K562 (cell line): ENCODE measurements around the gene PIGT. TPM values are rescaled to one million over a fixed set of nuclear protein-coding genes. Genes with fewer than 3 reads are reported as not detected.
A peak's percentile ranks its signal among the peaks of the same experiment; 100 is the strongest.

Experiments used
- ASH1L ChIP-seq: fragments of 450-650 bp; IDR thresholded peaks from 2 replicates; pipeline ENCODE4 v1.6.1; 2018; ENCODE audit warnings: borderline replicate concordance, mild to moderate bottlenecking, low read depth; ENCODE audit not compliant: partially characterized antibody
- BRF2 ChIP-seq: IDR thresholded peaks from 3 replicates; pipeline ENCODE4 v1.6.1; 2011; ENCODE audit warnings: borderline replicate concordance, mild to moderate bottlenecking; ENCODE audit not compliant: insufficient read length, insufficient read depth
- ELF2 ChIP-seq: fragments of 250-450 bp; sonication (Bioruptor Pico); IDR thresholded peaks from 2 replicates; pipeline ENCODE4 v1.5.0; 2021; ENCODE audit warnings: mild to moderate bottlenecking
- FOXK2 ChIP-seq, 2 experiments: fragments of 450-650 bp; IDR thresholded peaks in 1 of 2; conservative IDR thresholded peaks in 1 of 2; 2 replicates each; pipeline ENCODE4 v1.6.1; 2016; ENCODE audit warnings: low read depth in 2 of 2, mild to moderate bottlenecking in 1 of 2
- HDAC2 ChIP-seq: fragments of 450-650 bp; IDR thresholded peaks from 2 replicates; pipeline ENCODE4 v1.6.1; 2016; ENCODE audit warnings: mild to moderate bottlenecking
- PHF21A ChIP-seq: fragments of 450-650 bp; IDR thresholded peaks from 2 replicates; pipeline ENCODE4 v1.6.1; 2017; ENCODE audit warnings: low read depth, borderline replicate concordance
- RAD51 ChIP-seq: fragments of 450-650 bp; IDR thresholded peaks from 2 replicates; pipeline ENCODE4 v1.7.1; 2016; ENCODE audit warnings: low read depth, mild to moderate bottlenecking, borderline replicate concordance
- SAFB2 ChIP-seq: fragments of 200-400 bp; formaldehyde crosslinking; IDR thresholded peaks from 2 replicates; pipeline ENCODE4 v1.6.1; 2018; ENCODE audit warnings: borderline replicate concordance, low read length, low read depth, moderate library complexity; ENCODE audit not compliant: severe bottlenecking
- ZNF124 ChIP-seq: sonication (generic); formaldehyde crosslinking; IDR thresholded peaks from 2 replicates; pipeline ENCODE4 v1.8.1; 2022; ENCODE audit warnings: missing genetic modification reagents
- ZNF274 ChIP-seq: IDR thresholded peaks from 2 replicates; pipeline ENCODE4 v1.6.1; 2011; ENCODE audit warnings: low read depth, mild to moderate bottlenecking, low read length, moderate library complexity, borderline replicate concordance
- ZNF584 ChIP-seq: fragments of 200-800 bp; sonication (Bioruptor generic); IDR thresholded peaks from 2 replicates; pipeline ENCODE4 v1.6.1; 2016; ENCODE audit warnings: low read depth, mild to moderate bottlenecking, missing genetic modification characterization, missing compliant biosample characterization
- polyA plus RNA-seq, 8 experiments: library from polyadenylated mRNA; depleted of rRNA in 4 of 8; stranded (reverse) in 5 of 8; unstranded in 3 of 8; fragments of >200 nt; fragmentation: Nextera tagmentation in 2 of 8; fragmentation: Illumina TruSeq in 1 of 8; extraction: Ambion mirVana in 2 of 8; extraction: Trizol in 1 of 8; gene quantifications; 2 replicates each; pipeline versions ENCODE4 v1.2.1 to v1.2.3, GENCODE V29; 2011 to 2014; ENCODE audit warnings: inconsistent platforms in 1 of 8, missing spikeins in 1 of 8
- total RNA-seq, 7 experiments: library from RNA; depleted of rRNA in 6 of 7; stranded (reverse); fragments of >200 nt in 6 of 7; fragmentation: Illumina TruSeq in 2 of 7; extraction: Trizol in 2 of 7; gene quantifications; 2 replicates each; pipeline versions ENCODE4 v1.2.1 to v1.2.3, GENCODE V29; 2011 to 2021; ENCODE audit warnings: low replicate concordance in 1 of 7
- TF ChIP-seq, protein P1 (sequence below): IDR thresholded peaks from 2 replicates; pipeline ENCODE4 v1.6.1; 2011; ENCODE audit not compliant: insufficient read length; ENCODE audit errors: extremely low read depth
- TF ChIP-seq, protein P2 (sequence below): IDR thresholded peaks from 2 replicates; pipeline ENCODE4 v1.6.1; 2014; ENCODE audit warnings: antibody characterized with exemption
- TF ChIP-seq, protein P3 (sequence below): fragments of 250-450 bp; sonication (Bioruptor Pico); IDR thresholded peaks from 2 replicates; pipeline ENCODE4 v1.4.0; 2020; ENCODE audit warnings: mild to moderate bottlenecking, moderate library complexity, borderline replicate concordance

The PIGT gene
- total and polyA plus RNA-seq, 9 of the 15 experiments (the other 6 are each of a cell fraction or from before 2014, with no cell fraction given), result 14.6 to 108 (median 46.9) TPM

- TF ChIP-seq SAFB2, result no peak
- TF ChIP-seq, protein P1, sequence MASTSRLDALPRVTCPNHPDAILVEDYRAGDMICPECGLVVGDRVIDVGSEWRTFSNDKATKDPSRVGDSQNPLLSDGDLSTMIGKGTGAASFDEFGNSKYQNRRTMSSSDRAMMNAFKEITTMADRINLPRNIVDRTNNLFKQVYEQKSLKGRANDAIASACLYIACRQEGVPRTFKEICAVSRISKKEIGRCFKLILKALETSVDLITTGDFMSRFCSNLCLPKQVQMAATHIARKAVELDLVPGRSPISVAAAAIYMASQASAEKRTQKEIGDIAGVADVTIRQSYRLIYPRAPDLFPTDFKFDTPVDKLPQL, result no peak
- TF ChIP-seq RAD51, result no peak
- TF ChIP-seq, protein P2, sequence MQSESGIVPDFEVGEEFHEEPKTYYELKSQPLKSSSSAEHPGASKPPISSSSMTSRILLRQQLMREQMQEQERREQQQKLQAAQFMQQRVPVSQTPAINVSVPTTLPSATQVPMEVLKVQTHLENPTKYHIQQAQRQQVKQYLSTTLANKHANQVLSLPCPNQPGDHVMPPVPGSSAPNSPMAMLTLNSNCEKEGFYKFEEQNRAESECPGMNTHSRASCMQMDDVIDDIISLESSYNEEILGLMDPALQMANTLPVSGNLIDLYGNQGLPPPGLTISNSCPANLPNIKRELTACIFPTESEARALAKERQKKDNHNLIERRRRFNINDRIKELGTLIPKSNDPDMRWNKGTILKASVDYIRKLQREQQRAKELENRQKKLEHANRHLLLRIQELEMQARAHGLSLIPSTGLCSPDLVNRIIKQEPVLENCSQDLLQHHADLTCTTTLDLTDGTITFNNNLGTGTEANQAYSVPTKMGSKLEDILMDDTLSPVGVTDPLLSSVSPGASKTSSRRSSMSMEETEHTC, result no peak
- no peak for TF ChIP-seq HDAC2
- TF ChIP-seq BRF2, result no peak
- TF ChIP-seq ZNF584 (CRISPR knock-in tag), result no peak
- no peak for TF ChIP-seq FOXK2 (conservative IDR thresholded peaks at IDR 0.05 in 1 of 2, IDR thresholded peaks at IDR 0.05 in 1 of 2; ENCODE audit: low read depth in 2 of 2)
- TF ChIP-seq PHF21A, result 0 out of 2 replicates have a peak, but pooled peaks have one; percentile 49
- TF ChIP-seq, protein P3, sequence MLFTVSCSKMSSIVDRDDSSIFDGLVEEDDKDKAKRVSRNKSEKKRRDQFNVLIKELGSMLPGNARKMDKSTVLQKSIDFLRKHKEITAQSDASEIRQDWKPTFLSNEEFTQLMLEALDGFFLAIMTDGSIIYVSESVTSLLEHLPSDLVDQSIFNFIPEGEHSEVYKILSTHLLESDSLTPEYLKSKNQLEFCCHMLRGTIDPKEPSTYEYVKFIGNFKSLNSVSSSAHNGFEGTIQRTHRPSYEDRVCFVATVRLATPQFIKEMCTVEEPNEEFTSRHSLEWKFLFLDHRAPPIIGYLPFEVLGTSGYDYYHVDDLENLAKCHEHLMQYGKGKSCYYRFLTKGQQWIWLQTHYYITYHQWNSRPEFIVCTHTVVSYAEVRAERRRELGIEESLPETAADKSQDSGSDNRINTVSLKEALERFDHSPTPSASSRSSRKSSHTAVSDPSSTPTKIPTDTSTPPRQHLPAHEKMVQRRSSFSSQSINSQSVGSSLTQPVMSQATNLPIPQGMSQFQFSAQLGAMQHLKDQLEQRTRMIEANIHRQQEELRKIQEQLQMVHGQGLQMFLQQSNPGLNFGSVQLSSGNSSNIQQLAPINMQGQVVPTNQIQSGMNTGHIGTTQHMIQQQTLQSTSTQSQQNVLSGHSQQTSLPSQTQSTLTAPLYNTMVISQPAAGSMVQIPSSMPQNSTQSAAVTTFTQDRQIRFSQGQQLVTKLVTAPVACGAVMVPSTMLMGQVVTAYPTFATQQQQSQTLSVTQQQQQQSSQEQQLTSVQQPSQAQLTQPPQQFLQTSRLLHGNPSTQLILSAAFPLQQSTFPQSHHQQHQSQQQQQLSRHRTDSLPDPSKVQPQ (CRISPR knock-in tag), result no peak
- TF ChIP-seq ASH1L, result no peak
- TF ChIP-seq ZNF124 (CRISPR knock-in tag), result no peak
- no peak for TF ChIP-seq ZNF274
- TF ChIP-seq ELF2, result no peak
Measured at GRCh38 chr20:45436732-45437485, 21.0 kb downstream of the PIGT start (continued).
